GM23338 (cell line): ENCODE measurements around the gene ANKRD44. TPM values are rescaled to one million over a fixed set of nuclear protein-coding genes. Genes with fewer than 3 reads are reported as not detected.

ENCODE experiments used
- ATAC-seq: fragments of 200-7000 bp; cut with Tn5 transposase; 3 replicates; pipeline ENCODE4 v1.9.1; 2020
- DNase-seq: peaks from one replicate; pipeline ENCODE4 v3.0.0-alpha.2; 2015; ENCODE audit warnings: low spot score
- H2AFZ ChIP-seq: fragments of 200-600 bp; sonication (generic); 2 replicates; pipeline ENCODE4 v1.8.0; 2016; ENCODE audit warnings: antibody characterized with exemption, mild to moderate bottlenecking, moderate library complexity
- H3F3A ChIP-seq: fragments of 200-600 bp; sonication (generic); replicated peaks from 2 replicates; pipeline ENCODE4 v1.8.0; 2017; ENCODE audit warnings: antibody characterized with exemption, mixed run types, low read depth
- H3K27ac ChIP-seq: fragments of 200-600 bp; sonication (generic); 2 replicates; pipeline ENCODE4 v1.6.1; 2016; ENCODE audit warnings: low read depth
- H3K27me3 ChIP-seq: fragments of 200-600 bp; sonication (generic); 2 replicates; pipeline ENCODE4 v1.8.0; 2016; ENCODE audit warnings: mild to moderate bottlenecking, mixed run types, moderate library complexity; ENCODE audit not compliant: insufficient read depth
- H3K36me3 ChIP-seq: fragments of 200-600 bp; sonication (generic); 2 replicates; pipeline ENCODE4 v1.8.0; 2016; ENCODE audit warnings: mild to moderate bottlenecking; ENCODE audit not compliant: insufficient read depth
- H3K4me1 ChIP-seq: fragments of 200-600 bp; sonication (generic); 2 replicates; pipeline ENCODE4 v1.8.0; 2016; ENCODE audit warnings: mild to moderate bottlenecking, moderate library complexity; ENCODE audit not compliant: insufficient read depth
- H3K4me2 ChIP-seq: fragments of 200-600 bp; sonication (generic); 2 replicates; pipeline ENCODE4 v1.7.1; 2017; ENCODE audit warnings: mixed run types
- H3K4me3 ChIP-seq: fragments of 200-600 bp; sonication (generic); 2 replicates; pipeline ENCODE4 v1.6.1; 2016; ENCODE audit warnings: mixed run types
- H3K79me2 ChIP-seq: fragments of 200-600 bp; sonication (generic); replicated peaks from 2 replicates; pipeline ENCODE4 v1.8.0; 2017; ENCODE audit warnings: mild to moderate bottlenecking; ENCODE audit not compliant: insufficient read depth
- H3K9me2 ChIP-seq: fragments of 200-600 bp; sonication (generic); 2 replicates; pipeline ENCODE4 v1.8.0; 2017; ENCODE audit not compliant: insufficient read depth
- H4K20me1 ChIP-seq: fragments of 200-600 bp; sonication (generic); replicated peaks from 2 replicates; pipeline ENCODE4 v1.8.0; 2017; ENCODE audit warnings: mild to moderate bottlenecking; ENCODE audit not compliant: insufficient read depth
- H3K27ac Mint-ChIP-seq: 2 replicates; pipeline ENCODE4 v1.8.0; 2020; ENCODE audit warnings: inconsistent platforms, mild to moderate bottlenecking, moderate library complexity, mixed read lengths
- H3K27me3 Mint-ChIP-seq: 3 replicates; pipeline ENCODE4 v1.8.0; 2022; ENCODE audit warnings: low read depth, mild to moderate bottlenecking, moderate library complexity, mixed read lengths, inconsistent platforms; ENCODE audit not compliant: insufficient read depth, poor library complexity
- H3K36me3 Mint-ChIP-seq: 3 replicates; pipeline ENCODE4 v1.8.0; 2021; ENCODE audit warnings: low read depth, mild to moderate bottlenecking, inconsistent platforms, moderate library complexity, mixed read lengths
- H3K4me1 Mint-ChIP-seq: 3 replicates; pipeline ENCODE4 v1.8.0; 2020; ENCODE audit warnings: mild to moderate bottlenecking, inconsistent platforms, mixed read lengths
- H3K4me3 Mint-ChIP-seq: 3 replicates; pipeline ENCODE4 v1.8.0; 2021; ENCODE audit warnings: moderate library complexity, mild to moderate bottlenecking, inconsistent platforms, mixed read lengths
- H3K9me3 Mint-ChIP-seq: 3 replicates; pipeline ENCODE4 v1.8.0; 2020; ENCODE audit warnings: moderate library complexity, mild to moderate bottlenecking, inconsistent platforms, mixed read lengths
- CREB1 ChIP-seq: fragments of 250-450 bp; sonication (Bioruptor Pico); IDR thresholded peaks from 2 replicates; pipeline ENCODE4 v1.5.0; 2020; ENCODE audit warnings: low read depth, mild to moderate bottlenecking, moderate library complexity
- EZH2 ChIP-seq: fragments of 200-600 bp; sonication (generic); IDR thresholded peaks from one replicate; pipeline ENCODE4 v1.8.0; 2017; ENCODE audit warnings: antibody characterized with exemption, mild to moderate bottlenecking, low read depth; ENCODE audit not compliant: unreplicated experiment
- EZH2phosphoT487 ChIP-seq: fragments of 200-600 bp; sonication (generic); IDR thresholded peaks from one replicate; pipeline ENCODE4 v1.8.1; 2018; ENCODE audit warnings: antibody characterized with exemption; ENCODE audit not compliant: unreplicated experiment
- JUNB ChIP-seq: IDR thresholded peaks from one replicate; pipeline ENCODE4 v1.6.1; 2016; ENCODE audit warnings: antibody characterized with exemption; ENCODE audit not compliant: unreplicated experiment
- NANOG ChIP-seq: IDR thresholded peaks from 2 replicates; pipeline ENCODE4 v1.6.1; 2016; ENCODE audit warnings: antibody characterized with exemption, borderline replicate concordance
- POLR2AphosphoS5 ChIP-seq: IDR thresholded peaks from 2 replicates; pipeline ENCODE4 v1.6.1; 2016; ENCODE audit warnings: antibody characterized with exemption, low read depth
- STAT1 ChIP-seq: IDR thresholded peaks from one replicate; pipeline ENCODE4 v1.6.1; 2016; ENCODE audit warnings: antibody characterized with exemption; ENCODE audit not compliant: unreplicated experiment
- ZNF114 ChIP-seq: fragments of 250-450 bp; sonication (Bioruptor Pico); IDR thresholded peaks from 2 replicates; pipeline ENCODE4 v1.5.0; 2020; ENCODE audit warnings: mild to moderate bottlenecking, moderate library complexity
- ZNF331 ChIP-seq: fragments of 250-450 bp; sonication (Bioruptor Pico); IDR thresholded peaks from 2 replicates; pipeline ENCODE4 v1.5.0; 2020; ENCODE audit warnings: low read depth, mild to moderate bottlenecking, moderate library complexity
- polyA plus RNA-seq: library from polyadenylated mRNA; unstranded; fragments of >200 nt; fragmentation: Nextera tagmentation; extraction: Ambion mirVana; gene quantifications from 2 replicates; pipeline ENCODE4 v1.2.1, GENCODE V29; 2016
- total RNA-seq: library from RNA; depleted of rRNA; stranded (reverse); fragments of >200 nt; shearing (Covaris generic); gene quantifications from 2 replicates; pipeline ENCODE4 v1.2.3, GENCODE V29; 2014
- TF ChIP-seq, protein P1 (sequence below): IDR thresholded peaks from one replicate; pipeline ENCODE4 v1.6.1; 2018; ENCODE audit warnings: antibody characterized with exemption; ENCODE audit not compliant: unreplicated experiment
- TF ChIP-seq, protein P2 (sequence below), 2 experiments: fragments of 200-600 bp in 1 of 2; sonication (generic) in 1 of 2; conservative IDR thresholded peaks; 2 replicates each; pipeline versions ENCODE4 v1.5.1 to v1.6.1; 2016 to 2017; ENCODE audit warnings: antibody characterized with exemption in 2 of 2, low read depth in 2 of 2, mild to moderate bottlenecking in 2 of 2, moderate library complexity in 1 of 2
- TF ChIP-seq, protein P3 (sequence below): fragments of 250-450 bp; sonication (Bioruptor Pico); IDR thresholded peaks from 2 replicates; pipeline ENCODE4 v1.5.0; 2020; ENCODE audit warnings: mild to moderate bottlenecking, moderate library complexity
- TF ChIP-seq, protein P4 (sequence below): IDR thresholded peaks from 2 replicates; pipeline ENCODE4 v1.6.1; 2016; ENCODE audit warnings: antibody characterized with exemption

The ANKRD44 gene
- total and polyA plus RNA-seq, 2 experiments from 2014 or later: 0.44 to 0.56 TPM

DNA sequence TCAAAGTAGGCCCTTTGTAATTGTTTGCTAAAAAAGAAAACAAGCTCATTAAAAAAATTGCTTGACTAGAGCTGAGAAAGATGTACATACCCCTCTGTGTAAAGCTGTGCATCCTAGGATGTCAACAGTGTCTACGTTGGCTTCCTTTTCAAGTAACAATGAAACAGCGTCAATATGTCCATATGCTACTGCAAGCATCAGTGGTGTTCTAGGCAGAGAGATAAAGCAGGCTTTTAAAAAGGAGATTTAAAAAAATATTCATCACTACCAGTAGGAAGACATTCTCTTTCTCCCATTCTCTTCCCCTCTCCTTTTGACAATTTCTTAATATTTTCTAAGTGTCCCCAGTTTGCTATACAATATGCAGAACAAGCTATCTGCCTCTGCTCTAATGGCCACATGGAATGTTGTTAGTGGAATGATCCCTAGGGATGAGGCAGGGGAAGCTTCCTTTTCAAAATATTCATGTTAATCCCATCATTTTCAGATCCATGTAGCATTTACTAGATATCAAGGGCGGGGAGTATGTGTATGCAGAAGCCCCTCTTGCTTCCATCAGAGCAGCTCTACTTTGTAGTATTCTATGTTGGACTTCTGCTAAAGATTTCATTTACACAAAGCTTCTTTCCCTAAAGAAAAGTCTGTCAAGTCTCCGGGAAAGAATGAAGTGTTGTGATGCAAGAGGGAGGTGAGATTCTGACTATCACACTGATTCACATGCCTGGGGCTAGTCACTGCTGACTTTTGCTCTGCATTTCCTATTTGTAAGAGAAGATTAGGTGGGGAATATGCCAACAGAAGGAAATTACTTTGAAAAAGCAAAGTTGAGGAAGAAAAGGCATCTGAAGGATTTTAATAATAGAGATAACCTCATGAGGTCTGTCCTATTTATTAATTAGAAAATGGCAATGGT lies 302.6 kb downstream of the ANKRD44 start:
- H2AFZ ChIP-seq: peak overlapping the region; percentile 78

More for the DNA sequence above, 302.6 kb downstream of the ANKRD44 start:
- H3K79me2 ChIP-seq: no peaks in the 10 kb centered on the region
- peak overlapping the region; percentile 15; the same call in 1 of the 2 replicates for H3K27ac ChIP-seq
- Mint-ChIP-seq H3K27me3 (no peaks in the 10 kb centered on the region), H3K27ac (no peak overlapping the region), H3K36me3 (no peaks in the 10 kb centered on the region), H3K9me3 (no peaks in the 10 kb centered on the region), H3K4me3 (no peak overlapping the region), H3K4me1 (peaks cover 15% of the 10 kb centered on the region)
- peaks cover 23% of the 10 kb centered on the region; the same call in 1 of the 2 replicates for H3K4me1 ChIP-seq
- no peaks in the 10 kb centered on the region for H3K27me3 ChIP-seq
- H3K9me2 ChIP-seq: no peaks in the 10 kb centered on the region
- no peaks in the 10 kb centered on the region for H3F3A ChIP-seq
- DNase-seq (no peak), ATAC-seq (no peak)
- no peaks in the 10 kb centered on the region for H3K36me3 ChIP-seq
- no peaks in the 10 kb centered on the region for H4K20me1 ChIP-seq
- H3K4me2 ChIP-seq: 0 out of 2 replicates have a peak overlapping the region, but pooled peaks have one; percentile 18
- no peak for TF ChIP-seq NANOG
- TF ChIP-seq, protein P1, sequence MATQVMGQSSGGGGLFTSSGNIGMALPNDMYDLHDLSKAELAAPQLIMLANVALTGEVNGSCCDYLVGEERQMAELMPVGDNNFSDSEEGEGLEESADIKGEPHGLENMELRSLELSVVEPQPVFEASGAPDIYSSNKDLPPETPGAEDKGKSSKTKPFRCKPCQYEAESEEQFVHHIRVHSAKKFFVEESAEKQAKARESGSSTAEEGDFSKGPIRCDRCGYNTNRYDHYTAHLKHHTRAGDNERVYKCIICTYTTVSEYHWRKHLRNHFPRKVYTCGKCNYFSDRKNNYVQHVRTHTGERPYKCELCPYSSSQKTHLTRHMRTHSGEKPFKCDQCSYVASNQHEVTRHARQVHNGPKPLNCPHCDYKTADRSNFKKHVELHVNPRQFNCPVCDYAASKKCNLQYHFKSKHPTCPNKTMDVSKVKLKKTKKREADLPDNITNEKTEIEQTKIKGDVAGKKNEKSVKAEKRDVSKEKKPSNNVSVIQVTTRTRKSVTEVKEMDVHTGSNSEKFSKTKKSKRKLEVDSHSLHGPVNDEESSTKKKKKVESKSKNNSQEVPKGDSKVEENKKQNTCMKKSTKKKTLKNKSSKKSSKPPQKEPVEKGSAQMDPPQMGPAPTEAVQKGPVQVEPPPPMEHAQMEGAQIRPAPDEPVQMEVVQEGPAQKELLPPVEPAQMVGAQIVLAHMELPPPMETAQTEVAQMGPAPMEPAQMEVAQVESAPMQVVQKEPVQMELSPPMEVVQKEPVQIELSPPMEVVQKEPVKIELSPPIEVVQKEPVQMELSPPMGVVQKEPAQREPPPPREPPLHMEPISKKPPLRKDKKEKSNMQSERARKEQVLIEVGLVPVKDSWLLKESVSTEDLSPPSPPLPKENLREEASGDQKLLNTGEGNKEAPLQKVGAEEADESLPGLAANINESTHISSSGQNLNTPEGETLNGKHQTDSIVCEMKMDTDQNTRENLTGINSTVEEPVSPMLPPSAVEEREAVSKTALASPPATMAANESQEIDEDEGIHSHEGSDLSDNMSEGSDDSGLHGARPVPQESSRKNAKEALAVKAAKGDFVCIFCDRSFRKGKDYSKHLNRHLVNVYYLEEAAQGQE: no peak
- TF ChIP-seq CREB1: no peak
- TF ChIP-seq STAT1: no peak
- TF ChIP-seq POLR2AphosphoS5: no peak
- TF ChIP-seq ZNF114 (CRISPR knock-in tag): no peak
- TF ChIP-seq, protein P2, sequence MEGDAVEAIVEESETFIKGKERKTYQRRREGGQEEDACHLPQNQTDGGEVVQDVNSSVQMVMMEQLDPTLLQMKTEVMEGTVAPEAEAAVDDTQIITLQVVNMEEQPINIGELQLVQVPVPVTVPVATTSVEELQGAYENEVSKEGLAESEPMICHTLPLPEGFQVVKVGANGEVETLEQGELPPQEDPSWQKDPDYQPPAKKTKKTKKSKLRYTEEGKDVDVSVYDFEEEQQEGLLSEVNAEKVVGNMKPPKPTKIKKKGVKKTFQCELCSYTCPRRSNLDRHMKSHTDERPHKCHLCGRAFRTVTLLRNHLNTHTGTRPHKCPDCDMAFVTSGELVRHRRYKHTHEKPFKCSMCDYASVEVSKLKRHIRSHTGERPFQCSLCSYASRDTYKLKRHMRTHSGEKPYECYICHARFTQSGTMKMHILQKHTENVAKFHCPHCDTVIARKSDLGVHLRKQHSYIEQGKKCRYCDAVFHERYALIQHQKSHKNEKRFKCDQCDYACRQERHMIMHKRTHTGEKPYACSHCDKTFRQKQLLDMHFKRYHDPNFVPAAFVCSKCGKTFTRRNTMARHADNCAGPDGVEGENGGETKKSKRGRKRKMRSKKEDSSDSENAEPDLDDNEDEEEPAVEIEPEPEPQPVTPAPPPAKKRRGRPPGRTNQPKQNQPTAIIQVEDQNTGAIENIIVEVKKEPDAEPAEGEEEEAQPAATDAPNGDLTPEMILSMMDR (conservative IDR thresholded peaks at IDR 0.05; ENCODE audit: low read depth in 2 of 2): no peak
- TF ChIP-seq EZH2: no peak
- TF ChIP-seq, protein P3, sequence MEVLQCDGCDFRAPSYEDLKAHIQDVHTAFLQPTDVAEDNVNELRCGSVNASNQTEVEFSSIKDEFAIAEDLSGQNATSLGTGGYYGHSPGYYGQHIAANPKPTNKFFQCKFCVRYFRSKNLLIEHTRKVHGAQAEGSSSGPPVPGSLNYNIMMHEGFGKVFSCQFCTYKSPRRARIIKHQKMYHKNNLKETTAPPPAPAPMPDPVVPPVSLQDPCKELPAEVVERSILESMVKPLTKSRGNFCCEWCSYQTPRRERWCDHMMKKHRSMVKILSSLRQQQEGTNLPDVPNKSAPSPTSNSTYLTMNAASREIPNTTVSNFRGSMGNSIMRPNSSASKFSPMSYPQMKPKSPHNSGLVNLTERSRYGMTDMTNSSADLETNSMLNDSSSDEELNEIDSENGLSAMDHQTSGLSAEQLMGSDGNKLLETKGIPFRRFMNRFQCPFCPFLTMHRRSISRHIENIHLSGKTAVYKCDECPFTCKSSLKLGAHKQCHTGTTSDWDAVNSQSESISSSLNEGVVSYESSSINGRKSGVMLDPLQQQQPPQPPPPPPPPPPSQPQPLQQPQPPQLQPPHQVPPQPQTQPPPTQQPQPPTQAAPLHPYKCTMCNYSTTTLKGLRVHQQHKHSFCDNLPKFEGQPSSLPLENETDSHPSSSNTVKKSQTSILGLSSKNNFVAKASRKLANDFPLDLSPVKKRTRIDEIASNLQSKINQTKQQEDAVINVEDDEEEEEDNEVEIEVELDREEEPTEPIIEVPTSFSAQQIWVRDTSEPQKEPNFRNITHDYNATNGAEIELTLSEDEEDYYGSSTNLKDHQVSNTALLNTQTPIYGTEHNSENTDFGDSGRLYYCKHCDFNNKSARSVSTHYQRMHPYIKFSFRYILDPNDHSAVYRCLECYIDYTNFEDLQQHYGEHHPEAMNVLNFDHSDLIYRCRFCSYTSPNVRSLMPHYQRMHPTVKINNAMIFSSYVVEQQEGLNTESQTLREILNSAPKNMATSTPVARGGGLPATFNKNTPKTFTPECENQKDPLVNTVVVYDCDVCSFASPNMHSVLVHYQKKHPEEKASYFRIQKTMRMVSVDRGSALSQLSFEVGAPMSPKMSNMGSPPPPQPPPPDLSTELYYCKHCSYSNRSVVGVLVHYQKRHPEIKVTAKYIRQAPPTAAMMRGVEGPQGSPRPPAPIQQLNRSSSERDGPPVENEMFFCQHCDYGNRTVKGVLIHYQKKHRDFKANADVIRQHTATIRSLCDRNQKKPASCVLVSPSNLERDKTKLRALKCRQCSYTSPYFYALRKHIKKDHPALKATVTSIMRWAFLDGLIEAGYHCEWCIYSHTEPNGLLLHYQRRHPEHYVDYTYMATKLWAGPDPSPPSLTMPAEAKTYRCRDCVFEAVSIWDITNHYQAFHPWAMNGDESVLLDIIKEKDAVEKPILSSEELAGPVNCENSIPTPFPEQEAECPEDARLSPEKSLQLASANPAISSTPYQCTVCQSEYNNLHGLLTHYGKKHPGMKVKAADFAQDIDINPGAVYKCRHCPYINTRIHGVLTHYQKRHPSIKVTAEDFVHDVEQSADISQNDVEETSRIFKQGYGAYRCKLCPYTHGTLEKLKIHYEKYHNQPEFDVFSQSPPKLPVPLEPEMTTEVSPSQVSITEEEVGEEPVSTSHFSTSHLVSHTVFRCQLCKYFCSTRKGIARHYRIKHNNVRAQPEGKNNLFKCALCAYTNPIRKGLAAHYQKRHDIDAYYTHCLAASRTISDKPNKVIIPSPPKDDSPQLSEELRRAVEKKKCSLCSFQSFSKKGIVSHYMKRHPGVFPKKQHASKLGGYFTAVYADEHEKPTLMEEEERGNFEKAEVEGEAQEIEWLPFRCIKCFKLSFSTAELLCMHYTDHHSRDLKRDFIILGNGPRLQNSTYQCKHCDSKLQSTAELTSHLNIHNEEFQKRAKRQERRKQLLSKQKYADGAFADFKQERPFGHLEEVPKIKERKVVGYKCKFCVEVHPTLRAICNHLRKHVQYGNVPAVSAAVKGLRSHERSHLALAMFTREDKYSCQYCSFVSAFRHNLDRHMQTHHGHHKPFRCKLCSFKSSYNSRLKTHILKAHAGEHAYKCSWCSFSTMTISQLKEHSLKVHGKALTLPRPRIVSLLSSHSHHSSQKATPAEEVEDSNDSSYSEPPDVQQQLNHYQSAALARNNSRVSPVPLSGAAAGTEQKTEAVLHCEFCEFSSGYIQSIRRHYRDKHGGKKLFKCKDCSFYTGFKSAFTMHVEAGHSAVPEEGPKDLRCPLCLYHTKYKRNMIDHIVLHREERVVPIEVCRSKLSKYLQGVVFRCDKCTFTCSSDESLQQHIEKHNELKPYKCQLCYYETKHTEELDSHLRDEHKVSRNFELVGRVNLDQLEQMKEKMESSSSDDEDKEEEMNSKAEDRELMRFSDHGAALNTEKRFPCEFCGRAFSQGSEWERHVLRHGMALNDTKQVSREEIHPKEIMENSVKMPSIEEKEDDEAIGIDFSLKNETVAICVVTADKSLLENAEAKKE (CRISPR knock-in tag): no peak
- no peak for TF ChIP-seq ZNF331 (CRISPR knock-in tag)
- TF ChIP-seq JUNB: no peak
- TF ChIP-seq, protein P4, sequence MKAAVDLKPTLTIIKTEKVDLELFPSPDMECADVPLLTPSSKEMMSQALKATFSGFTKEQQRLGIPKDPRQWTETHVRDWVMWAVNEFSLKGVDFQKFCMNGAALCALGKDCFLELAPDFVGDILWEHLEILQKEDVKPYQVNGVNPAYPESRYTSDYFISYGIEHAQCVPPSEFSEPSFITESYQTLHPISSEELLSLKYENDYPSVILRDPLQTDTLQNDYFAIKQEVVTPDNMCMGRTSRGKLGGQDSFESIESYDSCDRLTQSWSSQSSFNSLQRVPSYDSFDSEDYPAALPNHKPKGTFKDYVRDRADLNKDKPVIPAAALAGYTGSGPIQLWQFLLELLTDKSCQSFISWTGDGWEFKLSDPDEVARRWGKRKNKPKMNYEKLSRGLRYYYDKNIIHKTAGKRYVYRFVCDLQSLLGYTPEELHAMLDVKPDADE: no peak
- TF ChIP-seq EZH2phosphoT487: no peak
- H3K4me3 ChIP-seq: no peak overlapping the region
